ENCODE data around the gene ATP2C1.

- no peak for TF ChIP-seq CTCF (IDR thresholded peaks at IDR 0.05)
- no peak for TF ChIP-seq POLR2A (IDR thresholded peaks at IDR 0.05)
- no peak for TF ChIP-seq POLR2AphosphoS5 (IDR thresholded peaks at IDR 0.05)
Measured at GRCh38 chr3:131053043-131053859, 159.4 kb downstream of the ATP2C1 start.
